Measurements from ENCODE around the gene HOTAIR. TPM values are rescaled to one million over a fixed set of nuclear protein-coding genes. Genes with fewer than 3 reads are reported as not detected.

Gene HOTAIR
- total RNA-seq, 1 donor from 2014 or later: 1.4 TPM

- H3K36me3 Mint-ChIP-seq (ENCODE audit: low read depth, unreplicated experiment): peaks cover 5% of the 10 kb centered on the region
- no peak for DNase-seq (ENCODE audit: low spot score)
- no peak for TF ChIP-seq CTCF (IDR thresholded peaks at IDR 0.05; ENCODE audit: unreplicated experiment)
- H3K27ac Mint-ChIP-seq (ENCODE audit: unreplicated experiment): no peak overlapping the region
- peaks cover 52% of the 10 kb centered on the region for H3K27me3 Mint-ChIP-seq (ENCODE audit: unreplicated experiment)
- H3K4me1 Mint-ChIP-seq (ENCODE audit: unreplicated experiment): peaks cover 9% of the 10 kb centered on the region
- H3K4me3 Mint-ChIP-seq (ENCODE audit: unreplicated experiment): no peak overlapping the region
- H3K9me3 Mint-ChIP-seq (ENCODE audit: unreplicated experiment): no peaks in the 10 kb centered on the region
These were observed 22.4 kb downstream of the HOTAIR start for GRCh38 chr12:53952335-53952694.

GRCh38 chr12:53951577-53952334 lies 23.0 kb downstream of the HOTAIR start:
- Mint-ChIP-seq H3K4me3 (ENCODE audit: unreplicated experiment) (no peak overlapping the region), H3K27ac (ENCODE audit: unreplicated experiment) (no peak overlapping the region), H3K4me1 (ENCODE audit: unreplicated experiment) (peaks cover 9% of the 10 kb centered on the region), H3K27me3 (ENCODE audit: unreplicated experiment) (peaks cover 47% of the 10 kb centered on the region), H3K9me3 (ENCODE audit: unreplicated experiment) (no peaks in the 10 kb centered on the region), H3K36me3 (ENCODE audit: low read depth, unreplicated experiment) (peaks cover 5% of the 10 kb centered on the region)
- no peak for DNase-seq (ENCODE audit: low spot score)
- TF ChIP-seq CTCF (IDR thresholded peaks at IDR 0.05; ENCODE audit: unreplicated experiment): no peak

GRCh38 chr12:53950789-53951576 lies 23.8 kb downstream of the HOTAIR start:
- Mint-ChIP-seq H3K4me3 (ENCODE audit: unreplicated experiment) (no peak overlapping the region), H3K27me3 (ENCODE audit: unreplicated experiment) (peaks cover 43% of the 10 kb centered on the region), H3K9me3 (ENCODE audit: unreplicated experiment) (no peaks in the 10 kb centered on the region), H3K36me3 (ENCODE audit: low read depth, unreplicated experiment) (peaks cover 5% of the 10 kb centered on the region), H3K27ac (ENCODE audit: unreplicated experiment) (no peak overlapping the region), H3K4me1 (ENCODE audit: unreplicated experiment) (peaks cover 6% of the 10 kb centered on the region)
- DNase-seq (ENCODE audit: low spot score): no peak
- no peak for TF ChIP-seq CTCF (IDR thresholded peaks at IDR 0.05; ENCODE audit: unreplicated experiment)

GRCh38 chr12:53950437-53950773 lies 24.3 kb downstream of the HOTAIR start:
- peaks cover 5% of the 10 kb centered on the region for H3K36me3 Mint-ChIP-seq (ENCODE audit: low read depth, unreplicated experiment)
- no peak for DNase-seq (ENCODE audit: low spot score)
- H3K27ac Mint-ChIP-seq (ENCODE audit: unreplicated experiment): no peak overlapping the region
- peaks cover 3% of the 10 kb centered on the region for H3K4me1 Mint-ChIP-seq (ENCODE audit: unreplicated experiment)
- no peaks in the 10 kb centered on the region for H3K9me3 Mint-ChIP-seq (ENCODE audit: unreplicated experiment)
- H3K4me3 Mint-ChIP-seq (ENCODE audit: unreplicated experiment): no peak overlapping the region
- H3K27me3 Mint-ChIP-seq (ENCODE audit: unreplicated experiment): peaks cover 43% of the 10 kb centered on the region
- TF ChIP-seq CTCF (IDR thresholded peaks at IDR 0.05; ENCODE audit: unreplicated experiment): no peak
